Measurements from ENCODE around the gene ATP7B.

- no peak for TF ChIP-seq SUZ12 (IDR thresholded peaks at IDR 0.05; ENCODE audit: extremely low read depth, insufficient read depth, insufficient read length)
- TF ChIP-seq YY1 (IDR thresholded peaks at IDR 0.05; ENCODE audit: insufficient read depth, insufficient read length) = no peak
These were observed 34.8 kb downstream of the ATP7B start for GRCh38 chr13:51976423-51976822.

All from NT2/D1 (cell line).